ENCODE data around the gene NQO2.

DNA sequence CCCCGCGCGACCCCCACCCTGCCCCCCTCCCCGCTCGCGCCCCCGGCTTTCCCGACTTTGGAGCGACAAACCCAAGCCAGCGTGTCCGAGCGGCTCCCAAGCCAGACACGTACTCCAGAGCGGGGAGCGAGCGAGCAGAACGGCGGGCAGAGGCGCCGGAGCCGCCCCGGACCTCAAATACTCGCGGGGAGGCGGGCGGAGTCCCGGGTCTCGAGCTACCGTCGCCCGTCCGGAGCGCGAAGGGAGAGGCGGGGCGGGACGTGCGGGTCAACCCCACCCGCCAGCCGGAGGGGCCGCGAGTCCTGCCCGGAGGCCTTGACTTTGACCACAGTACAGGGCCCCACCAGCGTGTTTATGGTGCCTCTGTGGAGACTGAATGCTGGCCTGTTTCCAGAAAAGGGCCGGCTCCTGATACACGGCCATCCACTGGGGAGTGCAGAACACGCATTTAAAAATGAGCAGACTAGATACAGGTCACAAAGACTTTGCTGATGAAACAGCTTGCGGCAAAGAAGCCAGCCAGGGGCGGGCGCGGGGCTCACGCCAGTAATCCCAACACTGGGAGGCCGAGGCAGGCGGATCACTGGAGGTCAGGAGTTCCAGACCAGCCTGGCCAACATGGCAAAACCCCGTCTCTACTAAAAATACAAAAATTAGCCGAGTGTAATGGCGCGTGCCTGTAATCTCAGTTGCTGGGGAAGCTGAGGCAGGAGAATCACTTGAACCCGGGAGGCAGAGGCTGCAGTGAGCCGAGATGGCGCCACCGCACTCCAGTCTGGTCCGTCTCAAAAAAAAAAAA is 28.1 kb upstream of the NQO2 start, which contains the start of gene SERPINB6:
- TF ChIP-seq, protein P1, sequence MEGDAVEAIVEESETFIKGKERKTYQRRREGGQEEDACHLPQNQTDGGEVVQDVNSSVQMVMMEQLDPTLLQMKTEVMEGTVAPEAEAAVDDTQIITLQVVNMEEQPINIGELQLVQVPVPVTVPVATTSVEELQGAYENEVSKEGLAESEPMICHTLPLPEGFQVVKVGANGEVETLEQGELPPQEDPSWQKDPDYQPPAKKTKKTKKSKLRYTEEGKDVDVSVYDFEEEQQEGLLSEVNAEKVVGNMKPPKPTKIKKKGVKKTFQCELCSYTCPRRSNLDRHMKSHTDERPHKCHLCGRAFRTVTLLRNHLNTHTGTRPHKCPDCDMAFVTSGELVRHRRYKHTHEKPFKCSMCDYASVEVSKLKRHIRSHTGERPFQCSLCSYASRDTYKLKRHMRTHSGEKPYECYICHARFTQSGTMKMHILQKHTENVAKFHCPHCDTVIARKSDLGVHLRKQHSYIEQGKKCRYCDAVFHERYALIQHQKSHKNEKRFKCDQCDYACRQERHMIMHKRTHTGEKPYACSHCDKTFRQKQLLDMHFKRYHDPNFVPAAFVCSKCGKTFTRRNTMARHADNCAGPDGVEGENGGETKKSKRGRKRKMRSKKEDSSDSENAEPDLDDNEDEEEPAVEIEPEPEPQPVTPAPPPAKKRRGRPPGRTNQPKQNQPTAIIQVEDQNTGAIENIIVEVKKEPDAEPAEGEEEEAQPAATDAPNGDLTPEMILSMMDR (conservative IDR thresholded peaks at IDR 0.05), result 0 out of 2 replicates have a peak, but pooled peaks have one; percentile 10
- no peak; the same call in none of the 2 replicates for TF ChIP-seq ZFX (IDR thresholded peaks at IDR 0.05)

Data from C4-2B (cell line).